Calu3 (cell line): ENCODE results near the gene LPIN1. TPM values are rescaled to one million over a fixed set of nuclear protein-coding genes. Genes with fewer than 3 reads are reported as not detected.

Experiments
- BruUV-seq: library from RNA; stranded (reverse); fragments of 400-500 nt; replicated peaks from 2 replicates; lab custom pipeline; 2021; lab: Mats Ljungman, UMichigan
- CTCF ChIA-PET: fragments of 300-600 bp; sonication (Branson Sonifier 250); formaldehyde crosslinking; loops from one replicate; lab custom pipeline; 2022; ENCODE audit warnings: antibody characterized with exemption; lab: Charles Lee
- DNase-seq: peaks from one replicate; pipeline ENCODE4 v3.0.0; 2022
- H3K27ac Mint-ChIP-seq: one replicate; pipeline ENCODE4 v1.8.0; 2022; ENCODE audit warnings: mixed read lengths; ENCODE audit not compliant: unreplicated experiment
- H3K27me3 Mint-ChIP-seq: one replicate; pipeline ENCODE4 v1.8.0; 2022; ENCODE audit warnings: mixed read lengths; ENCODE audit not compliant: unreplicated experiment
- H3K36me3 Mint-ChIP-seq: one replicate; pipeline ENCODE4 v1.8.0; 2022; ENCODE audit warnings: mild to moderate bottlenecking, moderate library complexity, mixed read lengths; ENCODE audit not compliant: insufficient read depth, unreplicated experiment
- H3K4me1 Mint-ChIP-seq: one replicate; pipeline ENCODE4 v1.8.0; 2022; ENCODE audit warnings: mild to moderate bottlenecking, low read depth, mixed read lengths; ENCODE audit not compliant: unreplicated experiment
- H3K4me3 Mint-ChIP-seq: one replicate; pipeline ENCODE4 v1.8.0; 2022; ENCODE audit warnings: mild to moderate bottlenecking, low read depth, moderate library complexity, mixed read lengths; ENCODE audit not compliant: unreplicated experiment
- H3K9me3 Mint-ChIP-seq: one replicate; pipeline ENCODE4 v1.8.0; 2022; ENCODE audit warnings: low read depth, mixed read lengths; ENCODE audit not compliant: unreplicated experiment
- intact Hi-C: fragments of 100-400 bp; cut with micrococcal nuclease; formaldehyde crosslinking; loops from one replicate; pipeline ENCODE4 v1.10.0; 2022; ENCODE audit not compliant: unreplicated experiment
- total RNA-seq: library from RNA; stranded (reverse); gene quantifications from 2 replicates; pipeline ENCODE4 v1.2.3, GENCODE V29; 2022
- TF ChIP-seq, protein P1 (sequence below): fragments of 200-600 bp; IDR thresholded peaks from one replicate; pipeline ENCODE4 v1.8.0; 2022; ENCODE audit warnings: antibody characterized with exemption; ENCODE audit not compliant: unreplicated experiment

The LPIN1 gene
- total RNA-seq, 1 experiment from 2014 or later = 53.5 TPM

DNA sequence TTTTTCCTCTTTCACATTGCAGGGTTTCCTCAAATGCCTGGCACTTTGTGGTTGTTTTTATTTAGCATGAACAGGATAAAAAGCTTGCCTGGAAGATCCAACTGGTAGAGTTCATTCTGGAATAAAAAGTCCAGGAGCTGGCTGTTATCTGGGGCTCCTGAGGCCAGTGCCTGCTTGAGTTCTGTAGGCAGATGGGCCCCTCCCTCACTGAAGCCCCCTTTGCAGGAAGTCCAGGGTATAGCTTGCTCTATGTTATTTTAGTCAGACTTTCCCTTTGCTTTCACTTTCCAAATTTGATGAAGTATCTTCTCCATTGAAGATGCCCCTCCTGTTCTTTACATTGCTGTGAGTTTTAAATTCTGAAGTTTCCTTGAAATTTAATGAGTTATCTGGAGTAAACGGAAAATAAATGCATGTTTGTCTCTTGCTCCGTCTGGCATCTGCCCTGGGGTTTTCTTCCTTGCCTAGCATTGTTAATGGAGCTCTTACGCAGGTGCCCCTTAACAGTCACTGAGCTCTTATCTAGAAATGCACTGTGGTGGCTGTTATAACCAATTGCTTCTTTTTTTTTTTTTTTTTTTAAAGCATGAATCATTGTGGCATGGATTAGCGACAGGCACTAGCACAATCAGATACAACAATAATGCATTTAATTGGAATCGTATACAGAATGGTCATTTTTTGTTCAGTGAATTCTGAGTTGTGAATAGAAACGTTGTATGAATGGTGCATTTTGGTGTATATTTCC, 27.0 kb upstream of the LPIN1 start:
- Mint-ChIP-seq H3K36me3 (no peaks in the 10 kb centered on the region), H3K4me1 (peaks cover 7% of the 10 kb centered on the region), H3K4me3 (no peak overlapping the region), H3K9me3 (no peaks in the 10 kb centered on the region), H3K27me3 (peaks cover 67% of the 10 kb centered on the region), H3K27ac (no peak overlapping the region)
- no TSS peak for BruUV-seq
- no peak for DNase-seq
- intact Hi-C loops = no loop called here
- TF ChIP-seq, protein P1, sequence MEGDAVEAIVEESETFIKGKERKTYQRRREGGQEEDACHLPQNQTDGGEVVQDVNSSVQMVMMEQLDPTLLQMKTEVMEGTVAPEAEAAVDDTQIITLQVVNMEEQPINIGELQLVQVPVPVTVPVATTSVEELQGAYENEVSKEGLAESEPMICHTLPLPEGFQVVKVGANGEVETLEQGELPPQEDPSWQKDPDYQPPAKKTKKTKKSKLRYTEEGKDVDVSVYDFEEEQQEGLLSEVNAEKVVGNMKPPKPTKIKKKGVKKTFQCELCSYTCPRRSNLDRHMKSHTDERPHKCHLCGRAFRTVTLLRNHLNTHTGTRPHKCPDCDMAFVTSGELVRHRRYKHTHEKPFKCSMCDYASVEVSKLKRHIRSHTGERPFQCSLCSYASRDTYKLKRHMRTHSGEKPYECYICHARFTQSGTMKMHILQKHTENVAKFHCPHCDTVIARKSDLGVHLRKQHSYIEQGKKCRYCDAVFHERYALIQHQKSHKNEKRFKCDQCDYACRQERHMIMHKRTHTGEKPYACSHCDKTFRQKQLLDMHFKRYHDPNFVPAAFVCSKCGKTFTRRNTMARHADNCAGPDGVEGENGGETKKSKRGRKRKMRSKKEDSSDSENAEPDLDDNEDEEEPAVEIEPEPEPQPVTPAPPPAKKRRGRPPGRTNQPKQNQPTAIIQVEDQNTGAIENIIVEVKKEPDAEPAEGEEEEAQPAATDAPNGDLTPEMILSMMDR = no peak
- CTCF ChIA-PET = interaction anchor here (0.6 to 0.8 kb wide), 2 partner anchors 12 to 25 kb away, joined by 3 to 5 read pairs; no protein-coding TSS in a partner anchor

DNA sequence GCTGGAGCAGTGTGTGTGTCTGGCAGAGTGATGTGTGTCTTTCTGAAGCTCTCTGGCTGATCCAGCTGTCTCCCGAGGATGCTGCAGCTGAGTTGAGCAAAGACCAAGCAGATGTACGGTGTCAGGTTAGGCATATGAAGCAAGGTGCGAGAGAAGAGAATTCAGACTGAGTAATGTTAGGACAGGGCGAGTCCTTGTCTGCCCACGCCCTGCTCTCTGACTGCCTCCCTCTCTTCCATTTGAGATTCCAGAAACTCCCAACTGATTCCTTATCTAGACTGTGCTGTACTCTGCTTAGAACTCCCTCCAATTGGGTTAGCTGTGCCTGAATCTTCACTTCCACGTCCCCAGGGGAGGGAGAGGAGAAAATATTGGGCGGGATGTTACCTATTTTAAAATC, 25.7 kb upstream of the LPIN1 start:
- peaks cover 73% of the 10 kb centered on the region for H3K27me3 Mint-ChIP-seq
- TF ChIP-seq, protein P1 = no peak
- CTCF ChIA-PET = no interaction called here
- H3K4me3 Mint-ChIP-seq = no peak overlapping the region
- no TSS peak for BruUV-seq
- DNase-seq = no peak
- H3K4me1 Mint-ChIP-seq = peaks cover 7% of the 10 kb centered on the region
- H3K9me3 Mint-ChIP-seq = no peaks in the 10 kb centered on the region
- intact Hi-C loops = no loop called here
- no peaks in the 10 kb centered on the region for H3K36me3 Mint-ChIP-seq
- H3K27ac Mint-ChIP-seq = no peak overlapping the region

DNA sequence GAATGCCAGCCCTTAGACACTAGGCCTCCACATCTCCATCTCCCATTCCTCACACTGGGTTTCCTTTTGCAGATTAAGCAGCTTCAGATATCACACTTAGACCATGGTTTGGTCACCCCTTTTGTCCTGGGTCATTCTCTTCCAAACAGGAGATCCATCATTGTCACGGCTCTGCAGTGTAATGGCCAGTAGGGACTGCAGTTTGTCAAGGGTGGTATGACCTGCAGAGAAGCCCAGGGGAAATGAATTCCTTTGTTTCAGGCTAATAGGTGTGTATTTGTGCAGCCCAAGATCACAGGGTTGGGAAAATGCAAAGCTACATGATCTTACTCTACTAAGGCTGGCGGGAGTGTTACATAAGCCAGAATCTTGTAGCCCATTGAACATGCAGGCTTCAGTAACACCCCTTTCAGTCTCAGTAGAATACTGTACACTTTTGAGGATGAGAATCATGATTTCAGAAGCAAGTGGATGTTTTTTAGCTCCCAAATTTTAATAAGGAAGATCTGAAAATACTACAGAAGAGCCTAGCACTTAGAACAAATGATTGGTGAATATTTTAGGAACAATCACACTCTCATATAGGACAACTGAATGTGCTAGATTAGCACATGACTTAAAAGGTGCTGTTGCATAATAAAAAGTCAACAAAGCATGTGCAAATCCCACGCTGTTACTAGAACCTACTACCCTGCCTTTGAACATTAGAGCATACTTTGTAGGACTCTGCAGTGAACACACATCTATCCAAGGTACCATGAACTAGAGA, 24.0 kb upstream of the LPIN1 start:
- intact Hi-C loops = no loop called here
- no TSS peak for BruUV-seq
- no peak for DNase-seq
- peaks cover 79% of the 10 kb centered on the region for H3K27me3 Mint-ChIP-seq
- CTCF ChIA-PET = interaction anchor here (0.5 kb wide), 1 partner anchor 30 kb away, joined by 4 read pairs; no protein-coding TSS in a partner anchor
- H3K4me1 Mint-ChIP-seq = no peaks in the 10 kb centered on the region
- no peak overlapping the region for H3K27ac Mint-ChIP-seq
- no peak overlapping the region for H3K4me3 Mint-ChIP-seq
- TF ChIP-seq, protein P1 = no peak
- H3K9me3 Mint-ChIP-seq = no peaks in the 10 kb centered on the region
- no peaks in the 10 kb centered on the region for H3K36me3 Mint-ChIP-seq

DNA sequence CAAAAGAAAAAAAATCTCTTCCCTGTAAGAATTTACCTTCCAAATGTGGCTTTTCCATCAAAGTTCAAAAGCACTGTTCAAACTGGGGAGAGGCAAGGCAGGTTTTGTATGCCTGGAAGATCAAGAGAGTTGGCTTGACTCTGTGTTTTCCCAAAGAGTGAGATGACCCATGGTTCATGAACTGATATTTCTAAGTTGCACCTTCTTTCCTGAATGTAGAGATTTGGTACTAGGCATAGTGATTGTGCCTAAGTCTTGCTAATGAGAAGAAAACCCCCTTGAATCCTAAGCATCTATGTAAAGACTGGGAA, 23.4 kb upstream of the LPIN1 start:
- no peak for DNase-seq
- H3K9me3 Mint-ChIP-seq = no peaks in the 10 kb centered on the region
- TF ChIP-seq, protein P1 = no peak
- H3K36me3 Mint-ChIP-seq = no peaks in the 10 kb centered on the region
- BruUV-seq = no TSS peak
- no peaks in the 10 kb centered on the region for H3K4me1 Mint-ChIP-seq
- H3K4me3 Mint-ChIP-seq = no peak overlapping the region
- intact Hi-C loops = no loop called here
- CTCF ChIA-PET = no interaction called here
- peaks cover 84% of the 10 kb centered on the region for H3K27me3 Mint-ChIP-seq
- no peak overlapping the region for H3K27ac Mint-ChIP-seq
